HT-29 (cell line): ENCODE data around the gene PI4KA. TPM values are rescaled to one million over a fixed set of nuclear protein-coding genes. Genes with fewer than 3 reads are reported as not detected.
A peak's percentile ranks its signal among the peaks of the same experiment; 100 is the strongest.
"Not testable (repeated sequence)": the region's sequence is repeated elsewhere in the genome, so short reads cannot be mapped to it uniquely, and the experiment has no call there.

Experiments
- DNase-seq: peaks from one replicate; pipeline ENCODE4 v3.0.0-alpha.2; 2015; ENCODE audit warnings: low spot score
- total RNA-seq: library from RNA; depleted of rRNA; stranded (reverse); fragments of >200 nt; shearing (Covaris generic); gene quantifications from 2 replicates; pipeline ENCODE4 v1.2.3, GENCODE V29; 2014

Gene PI4KA
- total RNA-seq, 1 experiment from 2014 or later: 127 TPM

DNA sequence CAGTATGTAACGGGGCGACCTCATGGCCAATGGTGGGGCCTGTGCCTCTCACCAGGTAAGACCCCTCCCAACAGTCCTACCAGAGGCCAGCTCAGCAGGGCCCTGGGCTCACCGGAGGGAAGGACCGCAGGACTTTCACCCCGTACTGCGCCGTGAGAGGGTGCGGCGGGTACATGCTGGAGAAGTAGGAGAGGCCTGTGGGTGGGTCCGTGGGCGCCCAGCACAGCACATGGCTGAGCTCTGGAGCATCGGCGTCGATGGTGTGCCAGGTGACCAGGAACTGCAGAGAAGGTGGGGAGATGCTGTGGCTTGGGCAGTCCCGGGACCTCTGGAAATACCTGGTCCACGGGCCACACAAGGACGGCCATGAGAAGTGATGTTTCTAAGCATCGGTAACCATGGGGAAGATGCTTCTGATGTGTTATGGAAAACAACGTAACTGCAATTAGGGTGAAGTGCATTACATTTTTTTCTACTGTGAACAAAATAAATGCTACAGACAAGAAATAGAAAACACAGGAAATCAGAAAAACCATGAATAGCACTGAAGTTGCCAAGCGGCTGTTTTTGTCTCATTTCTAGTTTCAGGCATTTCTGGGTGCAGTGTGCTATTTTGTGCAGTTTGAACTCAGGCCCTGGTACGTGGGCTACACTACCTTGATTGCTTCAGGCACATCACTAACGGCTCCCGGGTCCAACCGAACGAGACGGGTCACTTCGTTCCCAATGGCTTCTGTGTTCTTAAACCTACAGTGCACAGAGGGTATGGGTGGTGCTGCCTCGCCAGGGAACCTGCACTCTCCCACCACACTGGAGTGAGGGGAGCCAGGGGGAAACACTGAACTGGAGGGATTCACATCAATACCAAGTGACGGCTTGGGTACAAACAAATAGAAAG lies 131.2 kb downstream of the PI4KA start:
- DNase-seq: no peak

GRCh38 chr22:20725987-20726558 lies 132.5 kb downstream of the PI4KA start:
- no peak for DNase-seq

DNA sequence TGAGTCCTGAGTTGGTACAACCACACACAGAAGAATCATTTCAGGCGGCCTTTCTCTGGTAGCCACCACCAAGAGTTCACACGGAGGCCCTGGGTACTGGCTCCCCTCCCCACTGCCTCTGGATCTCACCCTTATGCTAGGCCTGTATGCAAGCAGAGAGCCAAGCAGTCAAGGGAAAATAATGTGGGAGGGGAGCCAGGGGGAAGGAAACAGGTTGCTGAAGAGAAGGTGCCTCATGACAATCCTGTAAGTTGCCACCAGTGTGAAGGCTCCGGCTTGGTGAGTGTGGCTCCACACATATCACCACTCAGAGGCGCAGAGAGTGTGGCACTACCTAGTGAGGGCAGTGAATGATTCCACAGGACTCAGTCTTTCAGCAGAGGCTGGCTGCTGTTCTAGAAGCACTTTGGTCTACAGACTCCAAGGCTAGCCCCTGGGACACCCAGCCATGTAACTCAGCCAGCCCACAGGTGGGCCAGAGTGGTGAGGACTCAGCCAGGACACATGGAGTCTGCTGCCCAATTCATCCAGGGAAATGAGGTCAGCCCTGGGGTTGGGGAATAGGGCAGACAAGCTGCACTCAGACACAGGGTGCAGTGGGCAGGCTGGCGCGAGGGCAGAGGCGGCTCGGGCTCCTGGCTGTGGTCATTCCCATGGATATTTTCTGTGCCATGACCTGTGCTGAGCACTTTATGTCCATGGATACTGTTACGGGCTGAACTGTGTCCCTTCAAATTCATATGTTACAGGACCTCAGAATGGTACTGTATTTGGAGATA lies 133.7 kb downstream of the PI4KA start:
- no peak for DNase-seq

DNA sequence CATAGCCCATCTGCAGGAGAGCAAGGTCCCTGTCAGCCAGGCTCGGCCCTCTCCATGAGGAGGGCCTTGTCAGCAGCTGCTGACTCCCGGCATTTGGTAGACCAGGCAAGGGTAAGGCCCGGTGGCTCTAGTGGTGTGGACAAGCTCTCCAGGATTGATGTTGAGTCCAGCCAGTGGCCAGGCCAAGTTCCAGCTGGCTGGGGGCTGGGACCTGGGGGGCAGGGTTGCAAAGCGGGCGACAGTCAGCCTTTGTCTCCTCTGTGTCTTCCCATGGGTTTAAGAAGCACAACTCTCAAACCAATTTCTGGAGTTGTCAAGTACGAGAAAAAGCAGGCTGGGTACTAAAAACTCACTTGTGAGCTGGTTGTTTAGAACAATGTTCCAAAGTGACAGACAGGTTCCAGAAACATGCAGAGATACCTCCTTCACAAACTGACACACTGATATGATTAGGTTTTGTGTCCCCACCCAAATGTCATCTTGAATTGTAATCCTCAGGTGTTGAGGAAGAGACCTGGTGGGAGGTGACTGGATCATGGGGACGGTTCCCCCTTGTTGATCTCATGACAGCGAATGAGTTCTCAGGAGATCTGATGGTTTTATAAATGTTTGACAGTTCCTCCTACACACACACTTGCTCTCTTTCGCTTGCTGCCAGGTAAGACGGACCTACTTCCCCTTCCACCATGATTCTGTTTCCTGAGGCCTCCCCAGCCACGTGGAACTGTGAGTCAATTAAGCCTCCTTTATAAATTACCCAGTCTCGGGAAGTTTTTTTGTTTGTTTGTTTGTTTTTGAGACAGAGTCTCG lies 137.0 kb downstream of the PI4KA start:
- DNase-seq: no peak

DNA sequence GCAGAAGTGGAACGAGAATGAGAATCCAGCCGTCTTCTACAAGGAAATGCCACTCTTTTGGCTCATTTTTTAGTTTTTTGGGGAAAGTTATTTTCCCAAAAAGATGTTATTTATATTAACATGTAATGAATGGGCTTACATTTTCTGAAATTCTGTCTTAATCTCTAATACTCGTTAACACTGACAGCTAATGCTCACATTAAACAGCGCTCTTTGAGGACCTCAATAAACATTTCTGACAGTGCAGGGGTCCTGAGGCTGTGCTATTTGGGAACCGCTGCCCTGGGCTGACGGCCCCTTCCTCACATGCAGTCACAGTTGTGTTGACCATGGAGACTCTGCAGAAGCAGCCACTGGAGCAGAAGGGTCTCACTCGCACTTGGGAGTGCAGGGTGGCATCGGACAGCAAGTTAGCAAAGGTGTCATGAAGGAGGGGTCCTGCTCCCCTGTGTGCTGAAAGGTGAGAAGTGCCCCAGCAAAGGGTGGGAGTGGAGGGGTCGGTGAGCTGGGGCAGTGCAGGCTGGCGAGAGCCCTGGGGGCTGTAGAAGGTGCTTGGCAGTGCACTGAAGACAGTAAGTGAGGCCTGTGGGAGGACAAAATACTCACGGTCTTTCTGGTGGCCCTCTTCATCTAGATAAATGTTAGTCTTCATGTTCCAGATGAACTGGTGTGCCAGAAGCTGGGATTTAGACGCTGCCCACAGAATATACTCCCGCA lies 137.8 kb downstream of the PI4KA start:
- DNase-seq: no peak

GRCh38 chr22:20718727-20719126 lies 139.9 kb downstream of the PI4KA start:
- DNase-seq: not testable (repeated sequence)

GRCh38 chr22:20717981-20718380 lies 140.6 kb downstream of the PI4KA start:
- DNase-seq: not testable (repeated sequence)

DNA sequence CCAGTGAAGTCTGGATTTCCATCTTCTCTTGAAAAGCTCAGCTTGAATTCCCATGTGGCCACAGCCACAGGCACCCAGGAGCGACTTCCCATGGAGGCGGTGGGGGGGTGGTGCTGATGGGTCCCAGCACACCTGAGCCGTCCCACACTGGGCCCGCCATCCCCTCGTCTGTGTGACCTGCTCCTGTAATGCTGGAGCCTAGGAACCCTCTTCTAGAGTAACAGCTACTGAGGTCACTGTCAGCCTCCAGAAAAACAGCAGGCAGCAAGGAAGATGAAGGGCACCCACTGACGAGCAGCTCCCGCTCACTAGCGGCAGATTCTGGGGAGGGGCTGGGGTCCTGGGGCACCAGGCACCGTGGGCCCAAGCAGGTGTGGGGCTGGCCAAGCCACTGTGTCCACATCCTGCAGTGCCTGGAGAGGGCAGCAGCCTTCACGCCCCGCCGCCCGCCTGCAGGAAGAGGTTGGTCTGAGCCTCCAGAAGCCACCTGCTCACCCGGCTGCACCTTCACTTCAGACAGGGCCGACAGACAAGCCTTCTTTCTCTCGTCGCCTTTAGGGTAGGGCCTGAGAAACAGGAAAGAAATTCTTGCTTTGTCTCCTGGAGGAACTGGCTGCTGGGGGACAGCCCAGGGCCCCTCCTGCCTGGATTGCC lies 141.3 kb downstream of the PI4KA start:
- DNase-seq: not testable (repeated sequence)

DNA sequence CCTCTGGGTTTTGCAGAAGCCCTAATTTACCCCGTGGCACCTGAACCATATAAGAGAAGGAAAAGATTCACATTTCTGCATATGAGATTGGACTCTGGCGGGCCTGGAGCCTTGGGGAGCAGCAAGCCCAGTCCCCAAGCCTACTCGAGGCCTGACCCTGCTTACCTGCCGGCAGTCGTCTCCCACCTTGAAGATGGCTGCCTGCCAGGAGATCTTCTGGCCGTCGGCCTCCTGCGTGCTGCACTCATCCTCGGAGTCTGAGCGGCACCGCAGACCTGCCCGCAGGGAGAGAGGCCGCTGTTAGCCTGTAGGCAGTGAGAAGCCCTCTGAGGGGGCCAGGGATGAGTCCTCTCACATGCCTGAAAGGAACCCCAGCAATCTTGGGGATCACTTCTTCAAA lies 145.5 kb downstream of the PI4KA start:
- not testable (repeated sequence) for DNase-seq

DNA sequence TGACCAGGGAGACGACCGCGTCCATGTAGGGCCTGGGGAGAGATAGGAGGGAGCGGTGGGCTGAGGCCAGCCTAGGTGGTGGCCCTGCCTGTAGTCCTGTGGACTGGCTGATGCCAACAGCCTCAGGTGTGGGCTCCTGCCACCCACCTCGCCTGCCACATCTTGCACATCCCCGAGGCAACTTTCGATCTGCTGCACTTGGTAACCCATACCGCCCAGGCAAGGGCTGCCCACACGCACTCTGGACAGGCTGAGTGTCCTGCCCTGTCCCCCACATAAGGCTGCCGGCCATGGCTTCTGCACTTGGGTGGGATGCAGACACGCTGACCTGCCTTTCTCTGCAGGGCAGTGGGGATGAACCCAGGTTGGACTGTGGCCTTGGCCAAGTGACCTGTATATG lies 148.6 kb downstream of the PI4KA start:
- not testable (repeated sequence) for DNase-seq

DNA sequence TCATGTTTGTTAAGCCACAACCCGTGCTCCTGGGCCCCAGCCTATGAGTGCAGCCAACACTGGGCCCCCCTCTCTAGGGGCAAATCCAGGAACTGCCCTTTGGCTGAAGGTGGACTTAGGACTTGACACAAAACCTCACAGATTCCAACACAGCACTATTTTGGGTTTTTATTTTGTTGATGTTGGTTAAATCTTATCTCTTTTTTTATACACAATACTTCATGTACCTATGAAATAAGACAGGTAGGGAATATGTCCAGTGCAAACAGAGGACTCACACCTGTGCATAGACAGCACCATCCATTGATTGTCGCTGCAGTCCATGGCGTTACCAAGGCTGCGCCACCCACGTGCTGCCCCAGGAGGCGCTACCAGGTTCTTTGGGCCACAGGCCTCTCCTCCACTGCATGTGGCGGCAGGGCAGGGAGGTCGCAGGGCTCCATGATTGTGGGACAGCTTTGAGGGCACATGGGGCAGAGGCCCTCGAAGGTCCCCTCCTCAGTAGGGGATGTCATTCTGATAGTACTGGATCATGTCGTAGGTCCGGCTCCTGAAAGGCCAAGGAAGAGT lies 151.0 kb downstream of the PI4KA start:
- DNase-seq: not testable (repeated sequence)

DNA sequence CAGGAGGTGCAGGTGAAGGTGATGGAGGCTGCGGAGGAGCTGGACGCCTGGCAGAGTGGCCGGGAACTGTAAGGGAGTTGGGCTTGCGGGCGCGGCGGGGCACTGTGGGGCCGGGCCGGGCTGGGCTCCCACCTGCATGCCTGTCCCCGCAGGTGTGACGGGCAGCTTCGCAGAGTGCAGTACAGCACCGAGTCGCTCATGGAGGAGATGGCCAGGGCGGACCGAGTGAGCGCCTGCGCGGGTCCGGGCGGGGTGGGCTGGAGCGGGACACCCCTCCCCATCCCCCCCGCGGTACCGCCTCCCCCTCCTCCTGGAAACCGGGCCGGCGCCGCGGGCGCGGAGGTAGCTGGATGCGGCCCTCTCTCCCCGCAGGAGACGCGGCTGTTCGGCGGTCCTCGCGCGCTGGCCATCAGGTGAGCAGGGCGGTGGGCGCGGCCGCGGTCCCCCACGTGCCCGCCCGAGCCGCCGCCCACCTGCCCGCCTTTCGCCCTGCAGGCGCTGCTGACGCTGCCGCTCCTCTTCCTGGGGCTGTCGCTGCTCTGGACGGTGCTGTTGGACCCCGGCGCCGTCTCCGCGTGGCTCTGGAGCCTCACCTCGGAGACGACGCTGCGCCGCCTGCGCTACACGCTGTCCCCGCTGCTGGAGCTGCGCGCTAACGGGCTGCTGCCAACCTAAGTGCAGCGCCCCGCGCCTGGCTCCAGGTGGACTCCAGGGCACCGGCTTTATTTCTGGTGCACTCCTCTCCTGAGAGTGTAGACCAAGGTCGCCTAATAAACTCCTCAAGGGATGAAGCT lies 154.6 kb downstream of the PI4KA start:
- DNase-seq: peak; percentile 39

DNA sequence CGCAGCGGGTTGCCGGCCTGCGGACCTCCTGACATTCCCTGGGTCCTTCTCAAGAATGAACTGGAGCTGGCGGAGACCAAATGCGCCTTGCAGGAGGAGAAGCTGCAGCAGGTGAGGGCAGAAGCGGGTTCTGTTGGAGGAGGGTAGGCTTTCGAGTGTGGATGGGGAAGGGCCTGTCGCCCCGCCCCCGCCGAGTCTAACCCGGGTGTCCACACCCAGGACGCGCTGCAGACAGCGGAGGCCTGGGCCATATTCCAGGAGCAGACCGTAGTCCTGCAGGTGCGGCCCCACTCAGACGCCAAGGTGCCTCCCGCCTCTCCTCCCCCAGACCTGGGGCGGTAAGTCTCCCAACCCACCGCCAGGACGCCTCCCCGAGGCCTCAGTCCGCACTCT lies 155.2 kb downstream of the PI4KA start:
- not testable (repeated sequence) for DNase-seq

GRCh38 chr22:20702546-20703413 lies 155.8 kb downstream of the PI4KA start:
- DNase-seq: peak; percentile 98

GRCh38 chr22:20702175-20702545 lies 156.5 kb downstream of the PI4KA start:
- DNase-seq: not testable (repeated sequence)

DNA sequence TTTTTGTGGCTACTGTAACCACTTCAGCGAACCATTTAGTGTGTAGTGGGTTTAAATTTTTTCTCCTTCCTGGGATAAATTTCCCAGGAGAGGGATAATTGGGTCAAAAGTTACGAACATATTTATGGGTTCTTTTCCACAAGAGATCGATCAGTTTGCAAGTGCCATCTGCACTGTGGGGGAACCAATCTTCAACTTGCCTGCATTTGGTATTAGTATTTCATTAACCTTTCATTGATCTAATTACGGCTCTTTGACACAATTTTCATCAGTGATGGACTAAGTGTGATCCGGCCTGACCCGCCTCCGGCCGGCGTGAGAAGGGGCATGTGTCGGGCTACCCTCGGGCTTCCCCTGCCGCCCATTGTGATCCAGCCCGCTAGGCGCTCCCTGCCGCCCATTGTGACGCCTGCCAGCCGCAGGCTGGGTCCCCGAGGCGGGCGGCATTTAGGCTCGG lies 156.9 kb downstream of the PI4KA start:
- DNase-seq: peak; percentile 23

DNA sequence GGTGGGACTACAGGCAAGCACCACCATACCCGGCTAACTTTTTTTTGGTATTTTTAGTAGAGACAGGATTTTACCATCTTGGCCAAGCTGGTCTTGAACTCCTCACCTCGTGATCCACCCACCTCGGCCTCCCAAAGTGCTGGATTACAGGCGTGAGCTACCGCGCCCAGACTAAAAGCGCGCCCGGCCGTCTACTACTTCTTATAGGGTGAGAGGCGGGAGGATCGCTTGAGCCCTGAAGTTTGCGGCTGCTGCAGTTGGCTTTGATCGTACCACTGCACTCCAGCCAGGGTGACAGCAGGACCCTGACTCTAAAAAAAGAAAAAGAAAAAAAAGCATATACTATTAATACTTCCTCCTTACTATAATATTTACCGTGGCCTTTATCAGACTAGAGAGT lies 158.3 kb downstream of the PI4KA start:
- DNase-seq: not testable (repeated sequence)

- not testable (repeated sequence) for DNase-seq
These were observed 158.8 kb downstream of the PI4KA start for GRCh38 chr22:20699856-20700255.
